HUES48 (cell line): ENCODE measurements around the gene DDC.
"Not testable (repeated sequence)": the region's sequence is repeated elsewhere in the genome, so short reads cannot be mapped to it uniquely, and the experiment has no call there.

Experiments used
- H3K27ac ChIP-seq: one replicate; pipeline ENCODE4 v1.7.0; 2013; ENCODE audit warnings: low read depth, low read length, inconsistent platforms
- H3K27me3 ChIP-seq: 2 replicates; pipeline ENCODE4 v1.6.1; 2013; ENCODE audit warnings: mild to moderate bottlenecking, low read length; ENCODE audit not compliant: control insufficient read depth, insufficient read depth
- H3K36me3 ChIP-seq: 2 replicates; pipeline ENCODE4 v1.6.1; 2013; ENCODE audit warnings: low read length; ENCODE audit not compliant: control insufficient read depth, insufficient read depth
- H3K4me1 ChIP-seq: 2 replicates; pipeline ENCODE4 v1.6.1; 2013; ENCODE audit warnings: mild to moderate bottlenecking, low read length; ENCODE audit not compliant: control insufficient read depth, insufficient read depth
- H3K4me3 ChIP-seq: 2 replicates; pipeline ENCODE4 v1.5.1; 2013; ENCODE audit warnings: mild to moderate bottlenecking, low read depth, low read length
- H3K9ac ChIP-seq: 2 replicates; pipeline ENCODE4 v1.6.1; 2013; ENCODE audit warnings: mild to moderate bottlenecking, low read depth, low read length, moderate library complexity
- H3K9me3 ChIP-seq: 2 replicates; pipeline ENCODE4 v1.6.1; 2013; ENCODE audit warnings: low read length; ENCODE audit not compliant: control insufficient read depth, insufficient read depth

Gene DDC

GRCh38 chr7:50588937-50589336 is 23.7 kb upstream of the DDC start:
- H3K4me1 ChIP-seq, result no peaks in the 10 kb centered on the region
- no peak overlapping the region for H3K4me3 ChIP-seq
- H3K27ac ChIP-seq, result no peak overlapping the region
- H3K36me3 ChIP-seq, result peaks cover 23% of the 10 kb centered on the region
- H3K9me3 ChIP-seq, result no peaks in the 10 kb centered on the region
- H3K27me3 ChIP-seq, result no peaks in the 10 kb centered on the region
- H3K9ac ChIP-seq, result no peak overlapping the region

- Histone ChIP-seq H3K4me1 (no peaks in the 10 kb centered on the region), H3K4me3 (no peak overlapping the region), H3K36me3 (peaks cover 16% of the 10 kb centered on the region), H3K9ac (no peak overlapping the region), H3K9me3 (peaks cover 6% of the 10 kb centered on the region), H3K27ac (no peak overlapping the region), H3K27me3 (no peaks in the 10 kb centered on the region)
Measured at GRCh38 chr7:50587737-50588136, 22.5 kb upstream of the DDC start.

- Histone ChIP-seq H3K9ac (no peak overlapping the region), H3K27ac (no peak overlapping the region)
Measured at GRCh38 chr7:50584793-50585408, 19.7 kb upstream of the DDC start.

GRCh38 chr7:50584386-50584785 is 19.2 kb upstream of the DDC start:
- Histone ChIP-seq H3K9me3 (peaks cover 6% of the 10 kb centered on the region), H3K36me3 (no peaks in the 10 kb centered on the region), H3K4me1 (no peaks in the 10 kb centered on the region), H3K4me3 (no peak overlapping the region), H3K27me3 (no peaks in the 10 kb centered on the region), H3K27ac (no peak overlapping the region), H3K9ac (no peak overlapping the region)

More at GRCh38 chr7:50584793-50585408, 19.7 kb upstream of the DDC start:
- Histone ChIP-seq H3K4me3 (no peak overlapping the region), H3K4me1 (no peaks in the 10 kb centered on the region), H3K36me3 (no peaks in the 10 kb centered on the region), H3K9me3 (peaks cover 6% of the 10 kb centered on the region), H3K27me3 (no peaks in the 10 kb centered on the region)

GRCh38 chr7:50583295-50583694 is 18.1 kb upstream of the DDC start:
- H3K9me3 ChIP-seq, H3K9ac ChIP-seq, H3K27me3 ChIP-seq, H3K36me3 ChIP-seq, H3K4me3 ChIP-seq, H3K27ac ChIP-seq, H3K4me1 ChIP-seq: not testable (repeated sequence)

GRCh38 chr7:50582271-50582670 is 17.1 kb upstream of the DDC start:
- not testable (repeated sequence) for H3K4me1 ChIP-seq, H3K9ac ChIP-seq, H3K27me3 ChIP-seq, H3K36me3 ChIP-seq, H3K27ac ChIP-seq, H3K9me3 ChIP-seq, H3K4me3 ChIP-seq

GRCh38 chr7:50580666-50581065 is 15.5 kb upstream of the DDC start:
- H3K9me3 ChIP-seq, result peaks cover 14% of the 10 kb centered on the region
- not testable (repeated sequence) for H3K4me1 ChIP-seq, H3K36me3 ChIP-seq, H3K27ac ChIP-seq, H3K4me3 ChIP-seq, H3K27me3 ChIP-seq, H3K9ac ChIP-seq

GRCh38 chr7:50580057-50580456 is 14.9 kb upstream of the DDC start:
- H3K4me1 ChIP-seq, result no peaks in the 10 kb centered on the region
- H3K9me3 ChIP-seq, result peaks cover 14% of the 10 kb centered on the region
- H3K36me3 ChIP-seq, result no peaks in the 10 kb centered on the region
- no peak overlapping the region for H3K4me3 ChIP-seq
- H3K27ac ChIP-seq, result no peak overlapping the region
- H3K9ac ChIP-seq, result no peak overlapping the region
- no peaks in the 10 kb centered on the region for H3K27me3 ChIP-seq

- H3K36me3 ChIP-seq, H3K9ac ChIP-seq, H3K4me3 ChIP-seq, H3K27ac ChIP-seq, H3K9me3 ChIP-seq, H3K4me1 ChIP-seq, H3K27me3 ChIP-seq: not testable (repeated sequence)
Measured at GRCh38 chr7:50578105-50578504, 12.9 kb upstream of the DDC start.

- Histone ChIP-seq H3K4me3 (no peak overlapping the region), H3K27me3 (no peaks in the 10 kb centered on the region), H3K4me1 (no peaks in the 10 kb centered on the region), H3K36me3 (no peaks in the 10 kb centered on the region), H3K9me3 (peaks cover 9% of the 10 kb centered on the region), H3K27ac (no peak overlapping the region), H3K9ac (no peak overlapping the region)
Measured at GRCh38 chr7:50577569-50577968, 12.4 kb upstream of the DDC start.

- H3K27ac ChIP-seq, H3K9me3 ChIP-seq, H3K27me3 ChIP-seq, H3K36me3 ChIP-seq, H3K4me3 ChIP-seq, H3K9ac ChIP-seq, H3K4me1 ChIP-seq: not testable (repeated sequence)
Measured at GRCh38 chr7:50576388-50576787, 11.2 kb upstream of the DDC start.
